Measurements from ENCODE around the gene RACGAP1.

- TF ChIP-seq POLR2A (IDR thresholded peaks at IDR 0.05; ENCODE audit: low read length): no peak
- TF ChIP-seq GATA1 (IDR thresholded peaks at IDR 0.05; ENCODE audit: low read depth, low read length): no peak
Observed at GRCh38 chr12:50039151-50039835, 14.0 kb upstream of the RACGAP1 start.
